Breast epithelium (tissue), 4 donors: ENCODE measurements around the gene NOX5. TPM values are rescaled to one million over a fixed set of nuclear protein-coding genes. Genes with fewer than 3 reads are reported as not detected.

Source experiments
- DNase-seq, 2 donors: peaks; one replicate each; pipeline ENCODE4 v3.0.0-alpha.2; 2019; ENCODE audit warnings: low spot score in 2 of 2
- H3K27ac ChIP-seq, 2 donors: fragments of 200-600 bp; sonication (generic) in 1 of 2; one replicate each; pipeline ENCODE4 v1.5.1; 2016 to 2019; ENCODE audit warnings: mild to moderate bottlenecking in 1 of 2
- H3K27me3 ChIP-seq, 2 donors: fragments of 200-600 bp; sonication (generic) in 1 of 2; one replicate each; pipeline versions ENCODE4 v1.5.1 to v1.6.0; 2017 to 2019; ENCODE audit warnings: control low read depth in 1 of 2, mild to moderate bottlenecking in 1 of 2
- H3K36me3 ChIP-seq: fragments of 200-600 bp; one replicate; pipeline ENCODE4 v1.5.1; 2019
- H3K4me1 ChIP-seq, 2 donors: fragments of 200-600 bp; sonication (generic); one replicate each; pipeline ENCODE4 v1.5.1; 2016 to 2019; ENCODE audit warnings: control low read depth in 1 of 2
- H3K4me3 ChIP-seq, 3 donors: fragments of 200-600 bp; sonication (generic); 1 replicate in 2 of 3; 2 replicates in 1 of 3; pipeline ENCODE4 v1.5.1; 2016 to 2019; ENCODE audit warnings: mild to moderate bottlenecking in 3 of 3, moderate library complexity in 2 of 3
- H3K9me3 ChIP-seq, 2 donors: fragments of 200-600 bp; sonication (generic) in 1 of 2; one replicate each; pipeline ENCODE4 v1.5.1; 2016 to 2019; ENCODE audit warnings: control low read depth in 1 of 2
- CTCF ChIP-seq, 3 donors: fragments of 450-650 bp; IDR thresholded peaks; one replicate each; pipeline ENCODE4 v1.5.1; 2016 to 2017; ENCODE audit warnings: antibody characterized with exemption in 3 of 3, mild to moderate bottlenecking in 3 of 3, moderate library complexity in 3 of 3
- POLR2A ChIP-seq: fragments of 450-650 bp; IDR thresholded peaks from one replicate; pipeline ENCODE4 v1.6.1; 2016; ENCODE audit warnings: antibody characterized with exemption, mild to moderate bottlenecking, moderate library complexity
- POLR2AphosphoS5 ChIP-seq, 3 donors: sonication (generic); formaldehyde crosslinking; IDR thresholded peaks; one replicate each; pipeline ENCODE4 v1.6.1; 2017; ENCODE audit warnings: antibody characterized with exemption in 3 of 3
- intact Hi-C: fragments of 100-400 bp; cut with DNase I; formaldehyde crosslinking; loops from one replicate; pipeline ENCODE4 v1.15.1; 2023; ENCODE audit warnings: low total_unique reads
- total RNA-seq, 3 donors: library from RNA; depleted of rRNA; stranded (reverse); fragments of >200 nt; gene quantifications; one replicate each; pipeline ENCODE4 v1.1.0, GENCODE V29; 2016

The NOX5 gene
- total RNA-seq, 3 donors from 2014 or later: 1.0 to 2.6 (median 1.9) TPM

- TF ChIP-seq CTCF (IDR thresholded peaks at IDR 0.05) (no peak), POLR2A (no peak), POLR2AphosphoS5 (IDR thresholded peaks at IDR 0.05) (no peak)
- Histone ChIP-seq H3K9me3 (no peaks in the 10 kb centered on the region), H3K36me3 (no peaks in the 10 kb centered on the region), H3K27ac (no peak overlapping the region), H3K4me1 (no peaks in the 10 kb centered on the region), H3K4me3 (no peak overlapping the region), H3K27me3 (no peaks in the 10 kb centered on the region)
- intact Hi-C loops: no loop called here
- DNase-seq: no peak
These were observed 4.5 kb downstream of the NOX5 start for GRCh38 chr15:69018951-69019350.

GRCh38 chr15:69021895-69022294, 7.4 kb downstream of the NOX5 start:
- H3K27ac ChIP-seq: no peak overlapping the region
- H3K9me3 ChIP-seq: no peaks in the 10 kb centered on the region
- no peaks in the 10 kb centered on the region for H3K36me3 ChIP-seq
- no peak for DNase-seq
- intact Hi-C loops: no loop called here
- TF ChIP-seq POLR2A (no peak), CTCF (IDR thresholded peaks at IDR 0.05) (no peak), POLR2AphosphoS5 (IDR thresholded peaks at IDR 0.05) (no peak)
- no peaks in the 10 kb centered on the region for H3K27me3 ChIP-seq
- H3K4me3 ChIP-seq: no peak overlapping the region
- no peaks in the 10 kb centered on the region for H3K4me1 ChIP-seq

- DNase-seq: no peak
- intact Hi-C loops: no loop called here
- Histone ChIP-seq H3K4me1 (no peaks in the 10 kb centered on the region), H3K9me3 (no peaks in the 10 kb centered on the region), H3K27me3 (no peaks in the 10 kb centered on the region), H3K27ac (no peak overlapping the region), H3K36me3 (no peaks in the 10 kb centered on the region), H3K4me3 (no peak overlapping the region)
- no peak for TF ChIP-seq CTCF (IDR thresholded peaks at IDR 0.05)
- TF ChIP-seq POLR2A: no peak
- no peak for TF ChIP-seq POLR2AphosphoS5 (IDR thresholded peaks at IDR 0.05)
These were observed 10.8 kb downstream of the NOX5 start for GRCh38 chr15:69025320-69025719.

GRCh38 chr15:69026355-69026754, 11.9 kb downstream of the NOX5 start:
- Histone ChIP-seq H3K36me3 (no peaks in the 10 kb centered on the region), H3K27ac (no peak overlapping the region), H3K9me3 (no peaks in the 10 kb centered on the region), H3K27me3 (peaks cover 0 to 1% of the 10 kb centered on the region in 2 donors), H3K4me1 (peaks cover 0 to 2% of the 10 kb centered on the region in 2 donors), H3K4me3 (no peak overlapping the region)
- intact Hi-C loops: no loop called here
- TF ChIP-seq POLR2AphosphoS5 (IDR thresholded peaks at IDR 0.05) (no peak), CTCF (IDR thresholded peaks at IDR 0.05) (no peak), POLR2A (no peak)
- DNase-seq: no peak

GRCh38 chr15:69027976-69028518, 13.6 kb downstream of the NOX5 start:
- no peak for TF ChIP-seq POLR2AphosphoS5 (IDR thresholded peaks at IDR 0.05)
- no peak for TF ChIP-seq CTCF (IDR thresholded peaks at IDR 0.05)
- TF ChIP-seq POLR2A: no peak

More at GRCh38 chr15:69027976-69028518, 13.6 kb downstream of the NOX5 start:
- Histone ChIP-seq H3K4me3 (no peak overlapping the region), H3K36me3 (no peaks in the 10 kb centered on the region), H3K27me3 (peaks cover 0 to 3% of the 10 kb centered on the region in 2 donors), H3K27ac (no peak overlapping the region), H3K4me1 (peaks cover 0 to 2% of the 10 kb centered on the region in 2 donors), H3K9me3 (no peaks in the 10 kb centered on the region)
- intact Hi-C loops: no loop called here
- DNase-seq: no peak
